Head of caudate nucleus (tissue), 42 donors: ENCODE data around the gene PPIL6.
"Not testable (repeated sequence)": the region's sequence is repeated elsewhere in the genome, so short reads cannot be mapped to it uniquely, and the experiment has no call there.

Source experiments
- DNase-seq, 42 donors: peaks; one replicate each; pipeline versions ENCODE4 v3.0.0 to v3.0.0-alpha.2; 2020 to 2021; ENCODE audit warnings: mixed read lengths in 7 of 42
- intact Hi-C: fragments of 100-400 bp; cut with DNase I; formaldehyde crosslinking; loops from one replicate; pipeline ENCODE4 v1.15.0; 2022

PPIL6 gene

GRCh38 chr6:109381061-109381746, 59.2 kb downstream of the PPIL6 start:
- intact Hi-C loops: loop anchor here (5.0 to 10.0 kb wide), 3 partner anchors 64 to 826 kb away; no protein-coding TSS in a partner anchor
- DNase-seq: no peak

DNA sequence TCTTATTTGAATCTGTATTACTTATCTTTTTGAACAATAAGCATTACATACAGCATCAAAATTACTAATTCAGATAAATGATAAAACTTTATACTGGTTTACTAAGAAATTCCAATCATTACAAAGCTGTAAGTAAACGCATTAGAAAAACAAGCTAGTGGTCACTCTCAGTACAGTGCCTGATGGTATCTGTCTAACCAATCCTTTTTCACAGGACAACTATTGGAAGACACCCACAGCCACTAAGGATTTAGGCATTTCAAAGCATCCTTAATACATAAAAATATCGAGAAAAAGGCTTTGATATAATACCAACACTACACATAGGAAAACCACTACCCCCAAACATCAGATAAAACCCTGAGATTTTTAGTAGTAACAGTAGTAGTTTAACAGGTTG, 60.7 kb downstream of the PPIL6 start:
- intact Hi-C loops: loop anchor here (5.0 to 10.0 kb wide), 3 partner anchors 62 to 825 kb away; no protein-coding TSS in a partner anchor
- DNase-seq: no peak

GRCh38 chr6:109377717-109378116, 62.7 kb downstream of the PPIL6 start:
- intact Hi-C loops: no loop called here
- no peak for DNase-seq

- intact Hi-C loops: no loop called here
- DNase-seq: no peak
Measured at GRCh38 chr6:109374326-109374892, 66.0 kb downstream of the PPIL6 start.

DNA sequence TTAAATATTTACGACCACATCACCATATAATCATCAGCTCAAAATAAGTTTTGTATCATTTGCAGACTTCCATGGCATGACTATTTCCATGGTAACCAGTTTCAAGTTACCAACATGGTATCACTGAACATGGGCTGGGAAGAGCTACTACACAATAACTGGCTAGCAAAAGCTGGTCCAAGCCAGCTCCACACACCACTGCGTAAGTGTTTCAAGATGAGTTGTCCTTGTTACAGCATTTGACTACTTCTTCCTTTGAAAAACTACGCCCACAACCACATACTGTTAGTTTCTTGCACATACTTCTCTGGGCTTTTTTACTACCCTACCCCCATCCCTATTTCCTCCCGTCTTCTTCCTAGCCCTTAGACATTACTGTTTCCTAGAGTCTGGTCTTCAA, 66.7 kb downstream of the PPIL6 start:
- intact Hi-C loops: no loop called here
- DNase-seq: no peak

DNA sequence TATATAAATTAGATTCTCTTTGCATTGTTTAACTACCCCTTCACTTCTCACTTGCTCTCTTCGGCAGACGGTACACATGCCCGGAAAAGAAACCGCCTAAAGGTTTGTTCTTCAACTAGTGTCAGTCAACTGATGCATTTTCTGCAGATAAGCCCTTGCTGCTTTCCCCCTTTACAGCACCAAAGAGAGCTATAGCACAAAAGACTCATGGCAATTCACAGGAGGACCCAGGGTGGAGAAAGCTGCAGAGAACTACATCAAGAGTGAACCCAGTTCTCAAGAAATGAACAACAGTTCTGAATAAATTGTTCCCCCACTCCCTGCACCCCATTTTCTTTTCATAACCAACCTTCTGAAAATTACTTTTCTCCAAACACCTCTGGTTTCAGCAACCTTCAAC, 67.1 kb downstream of the PPIL6 start:
- DNase-seq: no peak
- intact Hi-C loops: no loop called here

DNA sequence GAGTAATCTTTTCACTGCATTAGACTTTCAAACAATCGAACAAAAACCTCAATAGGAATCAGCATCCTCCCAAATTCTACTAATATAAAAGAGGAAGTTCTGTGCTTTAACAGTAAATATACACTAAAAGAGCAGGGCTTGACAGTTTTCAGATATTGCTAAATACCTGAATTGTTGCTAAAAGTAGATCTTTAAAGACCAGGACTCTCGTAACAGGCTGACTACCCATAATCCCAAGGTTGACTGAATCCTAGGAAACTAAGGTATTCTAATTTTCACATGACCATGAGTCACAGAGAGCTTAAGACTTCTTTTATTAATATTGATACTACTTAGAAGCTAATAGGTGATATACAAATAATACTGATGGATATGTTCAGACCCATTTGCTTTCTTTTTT, 68.3 kb downstream of the PPIL6 start:
- DNase-seq: no peak

DNA sequence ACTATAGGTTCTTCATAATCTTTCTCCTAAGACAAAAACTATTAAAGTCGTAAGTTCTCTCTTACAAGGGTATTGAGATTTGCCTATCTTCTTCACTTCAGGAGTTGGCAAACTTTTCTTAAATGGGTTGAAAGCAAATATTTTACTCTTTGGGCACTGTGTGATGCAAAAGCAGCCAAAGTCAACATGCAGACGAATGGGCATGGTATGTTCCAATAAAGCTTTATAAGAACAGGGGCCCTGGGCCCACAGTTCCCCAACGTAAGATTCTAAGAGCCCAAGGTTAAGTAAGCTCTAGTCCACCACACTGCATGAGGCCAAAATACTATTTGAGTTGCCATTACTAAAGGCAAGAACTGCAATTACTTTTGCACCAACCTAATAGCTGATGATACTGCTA, 69.6 kb downstream of the PPIL6 start:
- no peak for DNase-seq
- intact Hi-C loops: no loop called here

More for the DNA sequence above, 68.3 kb downstream of the PPIL6 start:
- intact Hi-C loops: no loop called here

- DNase-seq: no peak
- intact Hi-C loops: no loop called here
Measured at GRCh38 chr6:109370336-109370735, 70.1 kb downstream of the PPIL6 start.

- DNase-seq: no peak
- intact Hi-C loops: no loop called here
Measured at GRCh38 chr6:109369728-109370127, 70.7 kb downstream of the PPIL6 start.

- DNase-seq, intact Hi-C loops: not testable (repeated sequence)
Measured at GRCh38 chr6:109364382-109365078, 75.9 kb downstream of the PPIL6 start.

GRCh38 chr6:109363753-109364152, 76.7 kb downstream of the PPIL6 start:
- intact Hi-C loops: no loop called here
- DNase-seq: no peak

GRCh38 chr6:109362102-109362884, 78.1 kb downstream of the PPIL6 start:
- peak in 3 of 42 donors; percentile 16 to 51 (median 33) for DNase-seq
- intact Hi-C loops: no loop called here

DNA sequence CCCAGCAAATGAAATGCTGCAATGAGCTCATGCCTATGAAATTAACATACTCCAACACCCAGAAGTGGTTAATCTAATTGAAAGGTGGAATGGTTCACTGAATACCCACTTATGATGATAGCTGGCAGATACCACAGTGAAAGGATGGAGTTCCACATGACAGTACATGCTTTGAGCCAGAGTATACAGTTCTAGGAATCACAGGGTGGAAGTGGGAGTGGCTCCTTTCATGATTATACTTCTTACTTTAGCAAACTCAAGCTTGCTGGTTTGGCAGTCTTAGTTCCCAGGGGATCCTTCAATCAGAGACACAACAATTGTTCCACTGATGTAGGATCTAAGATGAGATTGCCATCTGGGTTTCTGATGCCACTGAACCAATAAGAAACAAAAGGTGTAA, 79.6 kb downstream of the PPIL6 start:
- intact Hi-C loops: no loop called here
- no peak for DNase-seq

DNA sequence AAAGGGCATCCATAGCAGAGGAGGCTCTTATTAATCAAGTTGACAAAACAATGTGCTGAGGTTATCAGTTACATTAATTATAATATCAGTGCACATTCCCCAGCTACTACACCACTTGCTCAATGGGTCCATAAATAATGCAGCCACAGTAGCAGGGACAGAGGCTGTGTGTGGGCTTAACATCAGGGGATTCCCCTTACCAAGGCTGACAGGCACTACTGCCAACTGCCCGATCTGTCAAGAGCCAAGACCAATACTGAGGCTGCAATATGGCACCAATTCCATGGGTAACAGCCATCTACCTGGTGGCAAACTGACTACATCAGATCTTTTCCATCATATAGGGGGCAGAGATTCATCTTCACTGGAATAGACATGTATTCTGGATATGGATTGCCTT, 80.1 kb downstream of the PPIL6 start:
- intact Hi-C loops: no loop called here

GRCh38 chr6:109359248-109359647, 81.2 kb downstream of the PPIL6 start:
- DNase-seq: no peak
- intact Hi-C loops: no loop called here

More for the DNA sequence above, 80.1 kb downstream of the PPIL6 start:
- DNase-seq: no peak

DNA sequence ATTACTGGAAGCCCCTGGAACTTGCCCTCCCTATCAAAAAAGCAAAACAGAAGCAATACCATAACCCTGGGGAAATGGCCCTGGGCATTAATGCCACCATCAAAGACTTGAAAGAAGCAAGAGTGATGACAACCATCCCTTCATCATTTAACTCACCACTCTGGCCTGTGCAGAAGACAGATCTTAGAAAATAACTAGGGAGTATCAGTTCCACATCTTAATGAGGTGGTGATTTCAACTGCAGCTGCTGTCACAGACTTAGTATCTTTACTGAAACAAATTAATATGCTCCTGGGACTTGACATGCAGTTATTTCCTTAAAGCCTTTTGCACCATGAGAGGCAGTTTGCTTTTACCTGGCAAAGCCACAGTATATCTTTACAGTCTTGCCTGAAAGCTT, 82.2 kb downstream of the PPIL6 start:
- no peak for DNase-seq
- intact Hi-C loops: no loop called here

DNA sequence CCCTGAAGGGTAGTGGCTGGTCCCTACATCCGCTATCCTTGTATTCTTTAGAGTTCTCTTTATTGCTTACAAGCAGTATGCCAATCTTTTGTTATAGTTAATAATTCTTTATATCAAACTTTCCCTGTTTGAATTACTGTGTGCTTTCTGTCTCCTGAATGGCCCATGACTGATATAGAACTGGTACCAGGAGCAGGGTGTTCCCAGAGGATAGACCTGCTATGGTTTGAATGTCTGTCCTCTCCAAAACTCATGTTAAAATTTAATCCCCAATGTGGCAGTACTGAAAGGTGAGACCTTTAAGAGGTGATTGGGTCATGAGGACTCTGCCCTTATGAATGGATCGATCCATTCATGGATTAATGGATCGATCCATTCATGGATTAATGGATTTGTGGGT, 84.2 kb downstream of the PPIL6 start:
- no peak for DNase-seq
- intact Hi-C loops: no loop called here

GRCh38 chr6:109351231-109352130, 88.9 kb downstream of the PPIL6 start:
- DNase-seq: no peak
- intact Hi-C loops: no loop called here
